Transverse colon (tissue), 4 donors: ENCODE measurements around the gene ABL1. TPM values are rescaled to one million over a fixed set of nuclear protein-coding genes. Genes with fewer than 3 reads are reported as not detected.

ENCODE experiments used
- DNase-seq: peaks from one replicate; pipeline ENCODE4 v3.0.0-alpha.2; 2019
- H3K27ac ChIP-seq, 4 donors: fragments of 200-600 bp; sonication (generic); 2 replicates each; pipeline ENCODE4 v1.5.1; 2016 to 2018; ENCODE audit warnings: inconsistent platforms in 4 of 4
- H3K27me3 ChIP-seq: fragments of 200-600 bp; sonication (generic); 2 replicates; pipeline ENCODE4 v1.5.1; 2017; ENCODE audit warnings: inconsistent platforms
- H3K36me3 ChIP-seq, 4 donors: fragments of 200-600 bp; sonication (generic); 2 replicates each; pipeline ENCODE4 v1.5.1; 2017 to 2019; ENCODE audit warnings: inconsistent platforms in 4 of 4
- H3K4me1 ChIP-seq, 4 donors: fragments of 200-600 bp; sonication (generic); 2 replicates each; pipeline ENCODE4 v1.5.1; 2017 to 2020; ENCODE audit warnings: inconsistent platforms in 4 of 4
- H3K4me3 ChIP-seq, 4 donors: fragments of 200-600 bp; sonication (generic); 1 replicate in 1 of 4; 2 replicates in 3 of 4; pipeline versions ENCODE4 v1.5.1 to v1.6.1; 2017 to 2019; ENCODE audit warnings: inconsistent platforms in 4 of 4
- H3K9me3 ChIP-seq, 2 donors: fragments of 200-600 bp; sonication (generic); 2 replicates each; pipeline ENCODE4 v1.5.1; 2017 to 2019; ENCODE audit warnings: inconsistent platforms in 2 of 2
- EP300 ChIP-seq: sonication (generic); formaldehyde crosslinking; IDR thresholded peaks from one replicate; pipeline ENCODE4 v1.6.1; 2017; ENCODE audit warnings: antibody characterized with exemption, low read depth
- POLR2A ChIP-seq: fragments of 450-650 bp; IDR thresholded peaks from one replicate; pipeline ENCODE4 v1.6.1; 2016; ENCODE audit warnings: antibody characterized with exemption, mild to moderate bottlenecking, moderate library complexity
- POLR2AphosphoS5 ChIP-seq, 3 donors: sonication (generic); formaldehyde crosslinking; IDR thresholded peaks; one replicate each; pipeline ENCODE4 v1.6.1; 2016; ENCODE audit warnings: antibody characterized with exemption in 3 of 3
- WGBS, 2 donors: methylation state at CpG; one replicate each; pipeline ENCODE4 v1.1.5; 2018; ENCODE audit warnings: low coverage in 1 of 2; 5-methylcytosine and 5-hydroxymethylcytosine counted together
- in situ Hi-C, 4 donors: fragments of 200-750 bp; cut with MboI; loops; one replicate each; pipeline versions ENCODE4 v1.15.0 to v1.15.1; 2017; ENCODE audit warnings: low sequenced_read_pairs in 3 of 4, low pct_ligation_motif_present in 1 of 4, low pct_unique_long_range_greater_than_20kb in 1 of 4
- intact Hi-C: fragments of 100-400 bp; cut with DNase I; formaldehyde crosslinking; loops from one replicate; pipeline ENCODE4 v1.15.1; 2023; ENCODE audit warnings: low total_unique reads
- total RNA-seq, 4 donors: library from RNA; depleted of rRNA; stranded (reverse); fragments of >200 nt; gene quantifications; one replicate each; pipeline ENCODE4 v1.1.0, GENCODE V29; 2016
- TF ChIP-seq, protein P1 (sequence below), 5 experiments: fragments of 200-600 bp in 3 of 5; fragments of 450-650 bp in 2 of 5; sonication (generic) in 3 of 5; IDR thresholded peaks; 1 replicate in 2 of 5; 2 replicates in 3 of 5; pipeline ENCODE4 v1.5.1; 2016 to 2017; ENCODE audit warnings: antibody characterized with exemption in 5 of 5, inconsistent platforms in 3 of 5, mild to moderate bottlenecking in 2 of 5, moderate library complexity in 1 of 5

The ABL1 gene
- total RNA-seq, 4 donors from 2014 or later: 66.9 to 97.1 (median 81.8) TPM

- peak overlapping the region; percentile 54 to 83 (median 78) for H3K27ac ChIP-seq
- peaks cover 0 to 5% (median 0%) of the 10 kb centered on the region in 4 donors for H3K36me3 ChIP-seq
- in situ Hi-C loops: loop anchor here (5.0 to 25.0 kb wide), 6 partner anchors 83 to 157 kb away; no protein-coding TSS in a partner anchor
- peaks cover 4 to 62% (median 34%) of the 10 kb centered on the region in 4 donors for H3K4me1 ChIP-seq
- no peak overlapping the region for H3K4me3 ChIP-seq
- H3K9me3 ChIP-seq: no peaks in the 10 kb centered on the region
- TF ChIP-seq EP300 (no peak), POLR2AphosphoS5 (IDR thresholded peaks at IDR 0.05) (no peak), POLR2A (no peak)
- TF ChIP-seq, protein P1, sequence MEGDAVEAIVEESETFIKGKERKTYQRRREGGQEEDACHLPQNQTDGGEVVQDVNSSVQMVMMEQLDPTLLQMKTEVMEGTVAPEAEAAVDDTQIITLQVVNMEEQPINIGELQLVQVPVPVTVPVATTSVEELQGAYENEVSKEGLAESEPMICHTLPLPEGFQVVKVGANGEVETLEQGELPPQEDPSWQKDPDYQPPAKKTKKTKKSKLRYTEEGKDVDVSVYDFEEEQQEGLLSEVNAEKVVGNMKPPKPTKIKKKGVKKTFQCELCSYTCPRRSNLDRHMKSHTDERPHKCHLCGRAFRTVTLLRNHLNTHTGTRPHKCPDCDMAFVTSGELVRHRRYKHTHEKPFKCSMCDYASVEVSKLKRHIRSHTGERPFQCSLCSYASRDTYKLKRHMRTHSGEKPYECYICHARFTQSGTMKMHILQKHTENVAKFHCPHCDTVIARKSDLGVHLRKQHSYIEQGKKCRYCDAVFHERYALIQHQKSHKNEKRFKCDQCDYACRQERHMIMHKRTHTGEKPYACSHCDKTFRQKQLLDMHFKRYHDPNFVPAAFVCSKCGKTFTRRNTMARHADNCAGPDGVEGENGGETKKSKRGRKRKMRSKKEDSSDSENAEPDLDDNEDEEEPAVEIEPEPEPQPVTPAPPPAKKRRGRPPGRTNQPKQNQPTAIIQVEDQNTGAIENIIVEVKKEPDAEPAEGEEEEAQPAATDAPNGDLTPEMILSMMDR (IDR thresholded peaks at IDR 0.05): no peak
- no peaks in the 10 kb centered on the region for H3K27me3 ChIP-seq
- no peak for DNase-seq
- 80 to 86% methylated on average over 7 to 8 of the region's 8 CpGs for WGBS, 2 donors
- intact Hi-C loops: loop anchor here (1.0 to 5.0 kb wide), 2 partner anchors 71 to 150 kb away; no protein-coding TSS in a partner anchor
These were observed 27.2 kb downstream of the ABL1 start for GRCh38 chr9:130862217-130862616.

DNA sequence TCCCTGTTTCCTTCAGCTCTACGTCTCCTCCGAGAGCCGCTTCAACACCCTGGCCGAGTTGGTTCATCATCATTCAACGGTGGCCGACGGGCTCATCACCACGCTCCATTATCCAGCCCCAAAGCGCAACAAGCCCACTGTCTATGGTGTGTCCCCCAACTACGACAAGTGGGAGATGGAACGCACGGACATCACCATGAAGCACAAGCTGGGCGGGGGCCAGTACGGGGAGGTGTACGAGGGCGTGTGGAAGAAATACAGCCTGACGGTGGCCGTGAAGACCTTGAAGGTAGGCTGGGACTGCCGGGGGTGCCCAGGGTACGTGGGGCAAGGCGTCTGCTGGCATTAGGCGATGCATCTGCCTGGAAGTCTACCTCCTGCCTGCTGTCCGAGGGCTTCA is 27.7 kb downstream of the ABL1 start:
- no peak for TF ChIP-seq EP300
- no peak for TF ChIP-seq POLR2A
- TF ChIP-seq POLR2AphosphoS5 (IDR thresholded peaks at IDR 0.05): peak in 1 of 3 donors; percentile 4
- H3K27ac ChIP-seq: peak overlapping the region; percentile 22 to 83 (median 78)
- in situ Hi-C loops: loop anchor here (5.0 to 25.0 kb wide), 6 partner anchors 82 to 158 kb away; no protein-coding TSS in a partner anchor
- peaks cover 0 to 5% (median 0%) of the 10 kb centered on the region in 4 donors for H3K36me3 ChIP-seq
- WGBS, 2 donors: 84 to 86% methylated on average over 11 to 22 of the region's 23 CpGs
- H3K9me3 ChIP-seq: no peaks in the 10 kb centered on the region
- H3K4me1 ChIP-seq: peaks cover 2 to 66% (median 37%) of the 10 kb centered on the region in 4 donors
- no peaks in the 10 kb centered on the region for H3K27me3 ChIP-seq
- no peak for DNase-seq
- no peak overlapping the region for H3K4me3 ChIP-seq
- intact Hi-C loops: loop anchor here (1.0 to 5.0 kb wide), 2 partner anchors 71 to 150 kb away; no protein-coding TSS in a partner anchor

DNA sequence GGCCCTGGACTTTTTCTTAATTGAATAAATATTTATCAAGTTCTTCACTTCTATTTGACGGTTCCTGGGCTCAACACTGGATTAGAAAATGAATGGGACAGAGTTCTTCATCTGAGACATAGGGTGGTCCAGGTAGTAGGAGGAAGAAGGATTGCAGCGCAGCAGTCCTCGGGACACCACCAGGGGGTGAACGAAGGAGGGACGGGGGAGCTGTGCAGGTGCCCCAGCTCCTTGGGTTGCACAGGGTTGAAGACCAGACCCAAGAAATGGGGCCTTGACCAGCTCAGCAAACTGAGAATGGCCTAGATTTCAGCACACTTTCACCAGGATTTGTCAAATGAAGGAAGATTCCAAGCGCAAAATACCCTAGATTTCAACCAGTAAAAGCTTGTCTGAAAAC is 29.5 kb downstream of the ABL1 start:
- Histone ChIP-seq H3K27me3 (no peaks in the 10 kb centered on the region), H3K36me3 (peaks cover 0 to 5% (median 0%) of the 10 kb centered on the region in 4 donors), H3K9me3 (no peaks in the 10 kb centered on the region), H3K27ac (no peak overlapping the region), H3K4me1 (peaks cover 4 to 71% (median 35%) of the 10 kb centered on the region in 4 donors), H3K4me3 (no peak overlapping the region)
- no peak for DNase-seq
- no peak for TF ChIP-seq POLR2AphosphoS5 (IDR thresholded peaks at IDR 0.05)
- TF ChIP-seq, protein P1 (IDR thresholded peaks at IDR 0.05): no peak
- no peak for TF ChIP-seq POLR2A
- TF ChIP-seq EP300: no peak
- in situ Hi-C loops: loop anchor here (5.0 to 25.0 kb wide), 6 partner anchors 80 to 160 kb away; no protein-coding TSS in a partner anchor
- intact Hi-C loops: loop anchor here (2.0 to 5.0 kb wide), 2 partner anchors 152 to 164 kb away; no protein-coding TSS in a partner anchor
- WGBS, 2 donors: 71 to 81% methylated on average over 5 to 6 of the region's 6 CpGs

DNA sequence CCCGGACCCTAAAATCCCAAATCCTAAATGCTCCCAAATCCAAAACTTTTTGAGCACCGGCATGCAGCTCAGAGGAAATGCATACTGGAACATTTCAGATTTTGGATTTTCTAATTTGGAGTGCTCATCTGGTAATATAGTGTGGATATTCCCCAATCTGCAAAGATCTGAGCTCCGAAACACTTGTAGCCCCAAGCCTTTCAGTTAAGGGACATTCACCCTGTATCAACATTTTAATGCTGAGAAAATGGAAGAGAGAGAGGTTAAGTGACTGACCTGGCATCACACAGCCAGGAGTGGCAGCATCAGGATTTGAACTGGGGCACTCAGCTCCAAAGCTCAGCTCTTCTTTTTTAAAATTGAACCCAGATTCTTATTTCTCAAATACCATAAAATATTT is 30.9 kb downstream of the ABL1 start:
- in situ Hi-C loops: loop anchor here (5.0 to 25.0 kb wide), 5 partner anchors 79 to 169 kb away; no protein-coding TSS in a partner anchor
- Histone ChIP-seq H3K27me3 (no peaks in the 10 kb centered on the region), H3K4me1 (peaks cover 4 to 71% (median 30%) of the 10 kb centered on the region in 4 donors), H3K27ac (peak overlapping the region in 1 of 4 donors; percentile 46), H3K4me3 (no peak overlapping the region), H3K9me3 (no peaks in the 10 kb centered on the region), H3K36me3 (peaks cover 0 to 5% (median 0%) of the 10 kb centered on the region in 4 donors)
- intact Hi-C loops: loop anchor here (1.0 to 2.0 kb wide), 2 partner anchors 75 to 165 kb away; no protein-coding TSS in a partner anchor
- DNase-seq: no peak
- TF ChIP-seq POLR2AphosphoS5 (IDR thresholded peaks at IDR 0.05) (no peak), POLR2A (no peak), EP300 (no peak)
- TF ChIP-seq, protein P1 (IDR thresholded peaks at IDR 0.05): no peak
- 97% methylated on average over 3 of the region's 3 CpGs; no CpG with 5 or more reads in 1 of the 2 donors for WGBS, 2 donors
